HG02763 (cell line): ENCODE results near the gene FOXA2.
"Not testable (repeated sequence)": the region's sequence is repeated elsewhere in the genome, so short reads cannot be mapped to it uniquely, and the experiment has no call there.

Experiments used
- ATAC-seq: cut with Tn5 transposase; IDR thresholded peaks from one replicate; pipeline ENCODE4 v1.9.1; 2021; ENCODE audit warnings: mild to moderate bottlenecking, moderate library complexity; ENCODE audit not compliant: unreplicated experiment

Gene FOXA2

DNA sequence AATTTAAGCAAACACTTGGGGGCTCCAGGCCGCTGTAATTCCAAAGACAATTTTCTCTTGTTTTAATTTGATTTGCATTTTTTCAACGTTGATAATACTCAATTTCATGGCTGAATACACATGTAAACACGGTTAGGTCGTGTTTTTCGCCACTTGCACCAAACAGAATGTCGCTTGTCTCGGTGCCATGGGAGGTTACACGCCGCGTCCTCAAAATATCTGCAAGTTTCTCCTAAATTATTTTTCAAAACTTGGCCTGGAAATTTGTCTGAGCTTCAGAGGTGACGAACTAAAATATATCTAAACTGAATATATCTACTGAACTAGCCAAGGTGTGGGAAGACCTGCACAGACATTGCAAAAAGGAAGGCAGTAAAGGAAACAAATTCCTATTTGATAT is 15.0 kb downstream of the FOXA2 start:
- ATAC-seq, result no peak

DNA sequence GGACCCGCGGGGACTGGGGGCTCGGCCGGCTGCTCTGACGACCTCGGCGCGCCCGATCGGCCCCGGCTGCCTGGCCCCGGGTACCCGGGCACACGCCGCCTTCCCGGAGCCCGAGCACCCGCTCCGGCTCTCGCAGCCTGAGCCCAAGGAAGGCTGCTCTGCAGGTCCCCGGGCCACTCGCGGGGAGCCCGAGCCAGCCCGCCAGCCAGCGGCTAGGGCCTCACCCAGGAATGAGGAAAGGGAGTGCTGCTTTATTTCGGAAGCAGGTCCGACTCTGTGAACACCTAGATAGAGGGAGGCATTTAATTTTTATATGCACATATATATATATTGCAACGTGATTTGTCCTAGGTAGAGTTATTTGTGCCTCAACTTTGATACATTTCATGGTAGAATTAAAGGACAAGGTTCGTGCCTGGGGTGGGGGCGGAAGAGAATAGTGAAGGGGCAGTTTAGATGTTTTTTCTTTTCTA is 15.5 kb downstream of the FOXA2 start:
- ATAC-seq, result no peak

DNA sequence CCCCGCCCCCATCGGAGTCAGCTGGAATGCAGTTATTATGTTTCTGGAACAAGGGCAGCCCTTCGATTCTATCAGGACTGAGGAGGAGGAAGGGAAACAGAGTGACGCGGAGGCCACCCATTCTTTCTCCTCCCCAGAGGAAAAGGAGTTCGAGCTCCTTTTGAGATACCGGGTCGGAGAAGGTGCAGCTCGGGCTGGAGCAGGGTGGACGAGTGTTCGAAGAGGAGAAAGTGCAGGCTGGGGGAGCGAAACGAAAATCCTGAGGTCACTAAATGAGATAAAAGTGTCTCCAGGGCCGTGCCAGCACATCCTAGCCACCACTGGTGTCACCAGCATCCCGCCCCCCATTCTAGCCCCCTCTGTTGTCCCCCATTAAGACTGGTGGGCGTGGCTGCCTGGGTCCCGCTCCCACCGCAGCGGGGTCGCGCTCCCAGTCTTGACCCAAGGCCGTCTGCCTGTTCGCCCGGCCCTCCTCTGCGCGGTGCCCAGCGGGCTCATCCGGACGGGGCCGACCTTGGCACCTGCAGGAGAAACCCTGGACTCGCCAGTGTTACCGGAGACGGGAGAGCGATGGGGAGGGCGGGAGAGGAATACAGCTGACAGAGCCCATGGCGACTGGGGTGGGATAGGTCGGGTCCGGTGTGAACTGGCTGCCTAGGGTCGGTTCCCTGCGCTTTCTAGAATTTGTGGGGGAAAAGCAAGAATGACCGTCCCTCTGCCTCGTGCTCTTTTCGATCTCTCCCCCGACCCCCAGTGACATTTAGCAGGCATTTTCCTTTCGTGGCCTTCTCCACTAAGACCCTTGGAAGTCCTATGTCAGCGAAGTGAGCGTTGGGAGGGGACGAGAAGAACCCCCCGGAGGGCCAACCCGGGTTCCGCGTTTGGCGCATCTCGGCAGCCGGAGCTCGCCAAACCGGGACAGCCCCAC is 16.2 kb downstream of the FOXA2 start:
- ATAC-seq, result no peak

DNA sequence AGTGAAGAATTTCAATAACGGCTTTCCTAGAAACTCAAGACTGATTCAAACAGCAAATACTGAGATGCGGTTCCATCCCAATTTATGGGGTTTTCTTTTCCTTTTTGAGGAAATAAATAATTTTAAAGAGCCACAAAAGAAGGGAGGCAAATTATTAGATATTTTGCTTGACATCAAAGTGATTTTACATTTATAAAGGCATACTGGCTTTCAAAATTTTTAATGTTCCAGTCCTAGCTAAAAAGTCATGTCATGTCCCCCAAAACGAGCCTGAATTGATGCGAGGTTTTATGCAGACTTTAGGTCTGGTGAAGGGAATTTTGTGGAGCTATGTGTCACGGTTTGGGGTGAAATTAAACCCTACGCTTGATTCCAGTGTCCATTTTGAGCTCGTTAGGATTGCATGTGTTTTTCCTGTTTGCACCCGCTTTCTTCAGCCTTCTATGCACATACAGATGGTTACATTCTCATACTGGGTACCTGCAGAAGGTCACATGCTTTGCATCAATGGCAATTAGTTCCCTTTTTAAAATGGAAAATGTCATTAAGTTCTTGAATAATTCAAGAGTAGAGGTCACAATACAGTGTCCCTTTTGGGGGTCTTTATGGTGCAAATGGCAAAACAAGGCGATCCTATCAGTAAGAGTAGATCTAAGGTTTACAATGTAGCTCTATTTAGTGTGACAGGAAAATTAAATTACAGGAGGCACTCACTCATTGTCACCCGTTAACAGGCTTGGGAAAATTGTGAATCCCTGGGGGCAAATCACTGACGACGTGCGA is 17.3 kb downstream of the FOXA2 start:
- ATAC-seq, result no peak

DNA sequence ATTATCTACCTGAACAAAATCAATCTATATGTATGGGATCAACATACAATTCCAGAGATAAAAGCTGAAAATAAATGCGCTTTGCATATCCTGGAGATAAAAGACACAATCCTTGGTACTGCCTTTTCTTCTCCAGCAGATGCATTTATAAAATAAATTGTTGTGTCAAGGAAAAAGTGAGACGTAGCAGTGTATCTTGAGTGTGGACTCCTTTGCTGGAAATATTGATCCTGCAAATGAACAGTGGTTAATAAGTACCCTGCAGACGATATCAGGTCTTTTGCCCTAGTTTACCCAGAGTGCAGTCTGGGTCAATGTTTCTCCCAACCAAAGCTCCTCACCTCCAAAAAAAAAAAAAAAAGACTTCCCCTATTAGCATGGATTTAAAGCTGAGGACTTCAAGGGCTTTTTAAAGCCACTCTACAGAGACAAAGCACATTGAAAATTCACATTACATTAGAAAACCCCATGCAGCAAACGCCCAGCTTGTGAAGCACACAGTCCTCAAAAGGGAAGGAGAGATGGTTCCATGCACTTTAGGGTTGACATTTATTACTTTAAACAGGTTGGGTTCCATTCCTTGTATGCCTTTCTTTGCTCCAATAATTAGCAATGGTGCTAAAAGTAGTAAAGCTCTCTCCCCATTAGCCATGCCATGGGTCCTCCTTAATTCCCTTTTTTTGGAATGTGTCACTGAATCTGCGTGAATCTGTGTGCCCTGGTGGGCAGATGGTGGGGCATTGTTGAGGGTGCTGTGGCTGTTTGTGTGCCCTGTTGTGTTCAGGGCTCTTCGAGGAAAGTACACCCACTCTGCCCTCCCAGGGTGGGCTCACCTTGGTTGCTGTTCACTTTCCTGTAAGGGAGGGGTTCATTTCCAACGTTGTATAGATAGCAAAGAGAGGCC is 21.1 kb downstream of the FOXA2 start:
- ATAC-seq, result no peak

DNA sequence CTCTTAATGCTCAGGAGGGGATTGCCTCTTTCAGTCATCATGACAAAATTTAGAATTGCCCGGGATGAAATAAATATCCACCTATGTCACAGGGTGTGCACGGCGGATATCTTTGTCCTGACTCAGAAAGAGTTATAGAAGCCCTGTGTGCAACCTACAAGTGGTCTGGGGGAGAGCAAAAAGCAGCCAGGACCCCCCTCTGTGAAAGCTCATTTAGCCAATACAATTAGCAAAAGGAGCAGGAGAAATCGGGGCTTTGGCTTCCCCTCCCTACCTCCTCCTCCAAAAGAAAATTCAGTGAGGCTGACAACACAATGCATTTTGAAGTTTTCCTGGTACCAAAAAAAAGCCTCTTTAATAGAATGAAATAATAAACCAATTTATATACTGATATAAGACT is 21.8 kb downstream of the FOXA2 start:
- no peak for ATAC-seq

DNA sequence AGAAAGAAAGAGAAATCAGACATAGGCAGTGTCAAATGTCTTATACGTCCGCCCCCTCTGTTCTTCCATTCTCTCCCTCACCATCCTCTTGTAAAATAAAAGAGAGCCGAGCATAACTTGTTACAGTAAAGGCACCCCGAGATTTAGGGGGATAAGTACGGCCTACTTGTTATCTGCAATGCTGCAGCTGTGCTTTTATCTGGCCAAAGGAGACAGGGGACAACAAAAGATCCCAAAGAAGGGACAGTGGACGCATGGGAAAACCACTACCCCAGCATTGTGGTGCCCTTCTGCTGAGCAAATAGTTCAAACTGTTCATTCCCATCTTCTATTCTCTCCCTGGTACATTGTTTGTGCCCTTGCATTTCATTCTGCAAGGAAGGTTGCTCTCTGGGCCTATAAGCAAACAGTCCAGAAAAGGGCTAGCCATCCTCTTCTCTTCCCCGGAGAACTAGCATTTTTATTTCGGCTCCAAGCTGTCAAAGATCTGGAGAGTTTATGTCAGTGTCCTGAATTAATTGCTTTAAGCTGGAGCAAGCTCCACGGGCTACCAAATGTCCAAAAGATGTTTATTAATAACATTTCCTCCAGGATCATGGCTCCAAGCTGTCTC is 22.3 kb downstream of the FOXA2 start:
- no peak for ATAC-seq

DNA sequence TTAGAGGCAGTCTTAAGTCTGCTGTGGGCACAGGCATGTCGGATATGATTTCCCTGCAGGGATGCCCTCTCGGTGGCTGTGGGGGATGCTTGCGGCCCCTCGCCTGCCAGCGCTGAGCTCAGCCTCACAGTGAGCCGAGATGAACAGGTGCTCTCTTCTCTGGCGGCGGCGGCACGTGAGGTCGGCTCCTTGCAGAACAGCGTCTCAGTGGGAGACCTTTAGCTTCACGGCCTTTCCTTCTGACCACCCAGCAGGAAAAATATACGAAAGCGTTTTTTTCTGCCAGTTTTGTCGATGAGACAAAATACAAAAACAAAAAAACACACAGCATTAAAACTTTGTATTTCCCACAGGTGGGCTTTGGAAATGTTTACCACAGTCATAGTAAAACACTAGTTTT is 23.6 kb downstream of the FOXA2 start:
- no peak for ATAC-seq

DNA sequence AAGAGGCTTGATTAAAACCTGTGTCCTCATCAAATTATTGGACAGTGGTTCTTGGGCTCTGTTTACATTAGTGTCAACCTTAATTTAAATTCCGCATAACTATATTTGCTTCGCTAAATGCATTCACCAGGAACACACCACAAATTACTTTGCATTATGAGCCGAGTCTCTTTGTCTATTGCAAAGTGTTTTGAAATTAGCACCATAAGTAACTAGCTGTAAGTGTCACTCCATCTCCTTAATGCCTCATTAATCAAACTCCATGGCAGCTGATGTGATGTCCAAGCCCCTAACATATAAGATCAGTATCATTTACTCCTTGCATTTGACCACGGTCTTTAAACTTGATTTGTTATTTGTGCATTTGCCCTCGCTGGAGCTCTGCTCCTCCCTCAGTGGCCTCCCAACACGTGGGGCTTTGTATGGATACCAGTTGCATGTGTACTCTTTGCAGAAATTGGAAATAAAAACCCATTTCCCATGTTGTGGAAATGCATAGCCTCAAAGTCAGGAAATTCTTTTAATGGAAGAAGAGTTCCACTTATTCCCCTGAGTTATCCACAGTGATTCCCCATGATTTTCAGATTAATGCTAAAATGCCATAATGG is 24.6 kb downstream of the FOXA2 start:
- no peak for ATAC-seq

DNA sequence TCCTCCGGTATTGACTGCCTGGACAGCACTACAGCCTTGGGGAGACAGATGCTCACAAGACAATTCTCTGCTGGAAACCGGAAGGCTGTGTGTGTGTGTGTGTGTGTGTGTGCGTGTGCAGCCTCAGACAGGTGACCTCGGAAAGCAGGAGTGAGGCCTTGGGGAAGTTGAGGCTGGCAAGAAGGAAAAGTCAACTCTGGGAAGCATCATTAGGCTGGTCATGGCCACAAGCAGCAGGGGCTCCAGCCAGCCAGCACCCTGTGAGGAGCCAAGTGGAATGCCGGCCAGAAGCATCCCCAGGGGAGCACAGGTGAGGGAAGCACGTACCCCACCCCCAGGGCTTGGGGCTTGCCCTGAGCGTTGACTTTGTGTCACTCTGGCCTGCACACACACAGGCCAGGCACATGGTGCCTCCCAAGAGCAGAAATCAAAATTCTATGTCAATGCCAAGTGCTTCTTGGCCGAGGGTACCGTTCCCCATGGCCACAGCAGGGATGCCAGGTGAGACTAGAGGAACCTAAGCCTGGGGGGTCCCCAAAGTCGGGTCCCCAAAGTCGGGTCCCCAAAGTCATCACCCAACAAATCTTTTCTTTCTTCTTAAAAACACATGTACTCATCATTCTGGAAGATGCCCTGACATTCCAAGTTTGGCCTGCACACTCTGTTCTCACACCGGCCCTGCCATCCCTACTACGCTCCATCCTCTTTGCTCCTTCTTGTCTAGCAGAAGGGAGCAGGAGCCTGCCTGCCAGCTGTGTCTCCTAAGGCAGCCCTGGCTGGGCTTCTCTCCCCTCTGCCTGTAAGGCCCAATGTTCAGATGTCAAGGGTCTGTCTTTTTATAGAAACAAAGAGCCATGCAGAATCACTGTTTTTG is 26.7 kb downstream of the FOXA2 start:
- no peak for ATAC-seq

DNA sequence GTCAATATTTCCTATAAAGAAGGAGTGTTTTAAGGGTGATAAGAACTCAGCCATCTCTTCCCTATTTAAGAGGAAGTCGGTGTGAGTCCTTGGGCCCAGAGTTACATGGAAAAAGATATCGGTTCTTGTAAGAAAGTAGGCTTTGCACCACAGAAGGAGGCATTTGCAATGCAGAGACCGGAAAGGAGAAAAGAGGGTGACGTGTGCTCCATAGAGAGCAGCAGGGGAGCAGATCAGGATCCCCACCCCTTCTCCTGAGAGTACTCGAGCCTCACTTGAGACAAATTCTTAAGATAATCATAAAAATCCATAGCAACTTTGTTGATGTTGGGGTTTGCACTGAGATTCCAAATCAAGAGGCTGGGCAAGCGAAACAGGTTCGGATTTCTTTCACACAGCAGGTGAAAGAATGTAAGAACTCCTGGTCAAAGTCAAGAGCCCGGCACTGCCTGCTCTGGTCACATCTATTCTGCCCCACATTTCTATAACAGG is 27.8 kb downstream of the FOXA2 start:
- ATAC-seq, result no peak

DNA sequence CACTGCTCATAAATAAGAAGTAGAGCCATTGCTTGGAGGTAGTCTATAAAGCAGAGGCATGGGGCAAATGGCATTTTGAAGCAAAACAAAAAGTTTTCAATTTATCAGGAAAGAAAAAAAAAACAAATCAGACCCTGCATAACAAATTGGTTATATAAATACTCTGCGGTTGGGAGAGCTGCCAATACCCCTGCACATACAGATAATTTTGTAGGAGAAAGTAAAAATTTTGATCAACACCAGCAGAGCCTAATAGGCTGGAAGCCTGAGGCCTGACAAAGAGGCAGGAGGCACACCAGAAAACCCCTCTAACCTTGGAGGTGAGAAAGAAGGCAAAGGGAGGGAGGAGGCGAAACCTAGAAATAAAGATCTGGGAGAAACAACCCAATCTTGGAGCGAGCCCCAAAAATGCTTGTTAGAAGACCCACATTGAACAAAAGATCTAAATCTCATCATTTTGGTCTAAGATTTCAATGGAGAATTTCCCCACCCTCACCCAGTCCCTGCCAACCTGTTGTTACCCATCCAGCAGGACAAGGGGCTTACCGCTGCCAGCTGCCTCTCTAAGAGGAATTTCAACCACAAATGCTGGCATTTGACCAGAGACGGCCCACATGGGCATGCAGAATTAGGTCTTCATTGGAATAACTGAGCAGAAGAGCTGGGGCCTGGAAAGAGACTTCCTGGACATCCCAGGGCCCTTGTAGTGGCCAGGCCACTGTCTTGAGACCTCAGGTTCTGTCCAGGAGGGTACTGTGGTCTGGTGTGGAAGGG is 28.4 kb downstream of the FOXA2 start:
- no peak for ATAC-seq

DNA sequence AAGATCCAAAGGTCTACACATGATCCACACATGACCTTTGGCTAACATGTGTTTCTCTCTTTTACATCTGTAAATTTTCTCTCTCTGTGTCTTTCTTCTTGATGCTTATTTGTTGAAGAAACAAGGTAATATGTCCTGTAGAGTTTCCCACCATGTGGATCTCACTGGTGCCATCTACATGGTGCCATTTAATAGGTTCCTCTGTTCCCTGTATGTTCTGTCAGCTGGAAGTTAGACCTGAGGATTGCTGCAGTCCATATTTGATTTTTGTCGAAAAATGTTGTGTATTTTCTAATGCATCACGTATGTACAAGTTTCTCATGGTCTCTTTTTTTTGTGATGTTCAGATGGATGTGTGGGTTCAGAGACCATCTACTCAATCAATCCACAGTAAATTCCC is 30.0 kb downstream of the FOXA2 start:
- ATAC-seq, result no peak

DNA sequence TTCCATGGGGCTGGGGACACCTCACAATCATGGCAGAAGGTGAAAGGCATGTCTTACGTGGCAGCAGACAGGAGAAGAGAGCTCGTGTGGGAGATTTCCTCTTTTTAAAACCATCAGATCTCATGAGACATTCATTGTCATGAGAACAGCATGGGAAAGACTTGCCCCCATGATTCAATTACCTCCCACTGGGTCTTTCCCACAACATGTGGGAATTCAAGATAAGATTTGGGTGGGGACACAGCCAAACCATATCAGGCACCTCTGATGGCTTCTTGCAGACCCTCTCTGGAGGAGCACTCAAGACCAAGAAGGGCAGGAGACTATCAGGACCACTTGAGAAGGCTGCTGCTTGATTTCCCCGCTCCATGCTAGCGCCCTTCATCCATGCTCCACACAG is 33.9 kb downstream of the FOXA2 start:
- not testable (repeated sequence) for ATAC-seq

DNA sequence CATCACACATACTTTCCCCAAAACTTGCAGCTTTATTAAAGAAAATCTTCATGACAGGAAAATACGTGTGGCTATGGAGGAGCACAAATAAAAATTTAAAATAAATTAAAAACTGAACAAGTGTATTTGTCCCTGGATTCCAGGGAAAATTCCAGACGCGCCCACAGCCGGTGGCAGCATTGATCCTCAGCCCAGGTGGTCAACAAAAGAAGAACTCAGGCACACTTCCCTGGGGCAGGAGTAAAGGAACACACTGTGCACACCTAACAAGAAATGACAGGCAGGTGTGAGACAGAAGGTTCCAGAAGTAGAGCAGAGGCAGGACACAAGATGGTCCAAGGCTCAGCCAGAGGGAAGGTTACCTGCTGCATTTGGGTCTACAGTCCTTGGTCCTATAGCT is 36.3 kb downstream of the FOXA2 start:
- no peak for ATAC-seq

DNA sequence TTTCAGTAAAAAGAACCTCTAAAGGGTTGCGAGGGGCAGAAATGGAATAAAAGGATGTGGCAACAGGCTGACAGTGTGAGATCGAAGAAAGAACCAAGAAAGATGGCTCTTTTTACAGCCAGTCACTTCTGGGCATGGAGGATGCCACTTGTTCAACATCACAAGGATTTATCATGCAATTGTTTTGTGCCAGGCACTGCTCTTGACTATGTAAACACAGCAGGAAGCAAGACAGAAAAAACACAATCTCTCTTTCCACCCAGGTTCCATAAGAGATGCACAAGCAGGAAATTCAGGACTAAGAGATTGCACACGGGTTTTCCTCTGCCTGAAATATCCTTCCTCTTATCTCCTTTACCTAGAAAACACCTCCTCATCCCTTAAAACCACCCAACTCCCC is 38.0 kb downstream of the FOXA2 start:
- no peak for ATAC-seq

DNA sequence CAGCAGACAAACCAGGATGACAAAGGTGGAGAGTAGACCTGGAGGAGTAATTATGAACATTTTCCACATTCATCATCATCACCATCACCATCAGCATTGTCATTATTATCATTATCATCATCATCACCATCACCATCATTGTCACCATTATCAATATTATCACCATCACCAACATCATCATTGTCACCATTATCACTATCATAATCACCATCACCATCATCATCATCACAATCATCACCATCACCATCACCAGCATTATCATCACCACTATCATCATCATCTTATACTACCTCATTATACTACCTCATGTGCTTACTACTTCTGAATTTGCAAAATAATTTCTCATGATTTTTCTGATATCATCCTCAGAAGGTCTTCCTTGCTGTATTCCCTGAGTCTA is 39.3 kb downstream of the FOXA2 start:
- no peak for ATAC-seq

DNA sequence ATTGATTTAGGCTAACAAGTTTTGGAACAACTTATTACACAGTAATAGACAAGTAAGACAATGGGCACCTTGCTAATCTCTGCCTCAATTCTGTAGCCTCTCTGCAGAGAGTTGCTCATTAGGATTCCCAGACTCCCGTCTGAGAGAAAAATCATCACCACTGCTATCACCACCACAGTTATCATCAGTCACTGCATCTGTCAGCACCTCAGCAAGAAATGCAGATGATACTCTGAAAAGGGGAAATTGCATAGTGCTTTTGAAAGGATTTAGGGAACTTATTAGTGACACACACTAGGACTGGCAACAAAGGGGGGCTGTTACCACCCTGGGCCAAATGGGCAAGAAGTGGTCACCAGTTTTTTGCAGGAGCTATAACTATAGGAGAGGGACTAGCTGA is 39.9 kb downstream of the FOXA2 start:
- no peak for ATAC-seq
